GM12873 (cell line): ENCODE data around the gene PGC.

ENCODE experiments used
- TF ChIP-seq, protein P1 (sequence below): IDR thresholded peaks from 2 replicates; pipeline ENCODE4 v1.5.1; 2012; ENCODE audit warnings: low read depth, mild to moderate bottlenecking, moderate library complexity, low read length, control low read depth; ENCODE audit not compliant: insufficient read depth; ENCODE audit errors: missing control alignments

PGC gene

DNA sequence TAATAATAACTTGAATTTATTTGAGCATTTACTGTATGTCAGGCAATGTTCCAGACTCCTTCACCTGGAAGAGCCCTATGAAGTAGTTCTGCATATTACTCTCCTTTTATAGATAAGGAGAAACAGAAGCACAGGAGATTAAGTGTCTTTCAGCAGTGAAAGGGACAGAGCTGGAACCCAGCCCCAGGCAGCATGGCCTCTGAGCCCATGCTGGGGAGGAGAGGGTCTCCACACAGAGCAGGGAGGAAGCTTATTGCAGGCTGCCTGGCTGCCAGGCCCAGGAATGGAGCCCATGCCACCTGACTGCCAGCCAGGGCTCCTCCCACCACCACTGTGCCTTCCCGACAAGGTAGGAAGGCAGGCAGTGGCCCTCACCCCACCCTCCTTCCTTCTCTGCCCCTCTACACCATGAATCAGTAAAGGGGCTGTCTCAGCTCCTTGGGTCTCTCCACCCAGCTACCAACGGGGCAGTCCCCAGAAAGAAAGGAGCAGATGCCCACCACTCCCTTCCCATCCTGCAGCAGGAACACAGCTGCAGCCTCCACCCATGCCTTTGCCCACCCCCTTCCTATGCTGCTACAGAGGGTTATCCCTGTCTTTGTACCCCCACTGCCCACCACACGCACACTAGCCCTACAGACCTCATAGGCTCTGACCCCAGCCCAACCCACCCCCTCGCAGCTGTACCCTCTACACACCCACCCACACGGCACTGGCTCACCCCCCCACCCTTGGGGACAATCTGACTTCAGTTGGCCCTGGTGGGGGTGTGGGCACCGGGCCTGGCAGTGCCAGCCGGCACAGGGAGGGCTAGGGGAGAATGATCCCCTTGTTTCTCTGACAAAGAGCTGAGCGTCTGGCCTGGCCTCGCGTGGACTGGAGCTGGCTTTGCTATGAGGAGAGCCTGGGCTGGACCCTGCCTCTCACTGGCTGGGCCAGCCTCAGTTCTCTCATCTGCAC is 53.6 kb downstream of the PGC start:
- TF ChIP-seq, protein P1, sequence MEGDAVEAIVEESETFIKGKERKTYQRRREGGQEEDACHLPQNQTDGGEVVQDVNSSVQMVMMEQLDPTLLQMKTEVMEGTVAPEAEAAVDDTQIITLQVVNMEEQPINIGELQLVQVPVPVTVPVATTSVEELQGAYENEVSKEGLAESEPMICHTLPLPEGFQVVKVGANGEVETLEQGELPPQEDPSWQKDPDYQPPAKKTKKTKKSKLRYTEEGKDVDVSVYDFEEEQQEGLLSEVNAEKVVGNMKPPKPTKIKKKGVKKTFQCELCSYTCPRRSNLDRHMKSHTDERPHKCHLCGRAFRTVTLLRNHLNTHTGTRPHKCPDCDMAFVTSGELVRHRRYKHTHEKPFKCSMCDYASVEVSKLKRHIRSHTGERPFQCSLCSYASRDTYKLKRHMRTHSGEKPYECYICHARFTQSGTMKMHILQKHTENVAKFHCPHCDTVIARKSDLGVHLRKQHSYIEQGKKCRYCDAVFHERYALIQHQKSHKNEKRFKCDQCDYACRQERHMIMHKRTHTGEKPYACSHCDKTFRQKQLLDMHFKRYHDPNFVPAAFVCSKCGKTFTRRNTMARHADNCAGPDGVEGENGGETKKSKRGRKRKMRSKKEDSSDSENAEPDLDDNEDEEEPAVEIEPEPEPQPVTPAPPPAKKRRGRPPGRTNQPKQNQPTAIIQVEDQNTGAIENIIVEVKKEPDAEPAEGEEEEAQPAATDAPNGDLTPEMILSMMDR: no peak

DNA sequence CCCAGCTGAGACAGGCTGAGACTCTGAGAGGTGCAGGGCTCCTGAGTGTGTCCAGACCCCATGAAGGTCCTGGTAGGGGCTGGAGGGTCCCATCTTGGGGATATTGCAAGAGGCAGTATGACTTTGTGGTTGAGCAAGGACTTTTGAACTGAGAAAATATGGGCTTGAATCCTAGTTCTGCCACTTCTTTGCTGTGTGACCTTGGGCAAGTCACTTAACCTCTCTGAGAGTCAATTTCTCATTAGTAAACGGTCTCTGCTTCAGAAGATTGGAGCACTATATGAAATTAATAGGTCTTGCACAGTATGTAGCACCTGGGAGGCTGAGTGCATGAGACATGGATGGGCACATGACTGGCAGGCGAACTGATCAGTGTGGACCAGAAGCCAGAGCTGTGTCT is 54.5 kb downstream of the PGC start:
- TF ChIP-seq, protein P1: no peak

DNA sequence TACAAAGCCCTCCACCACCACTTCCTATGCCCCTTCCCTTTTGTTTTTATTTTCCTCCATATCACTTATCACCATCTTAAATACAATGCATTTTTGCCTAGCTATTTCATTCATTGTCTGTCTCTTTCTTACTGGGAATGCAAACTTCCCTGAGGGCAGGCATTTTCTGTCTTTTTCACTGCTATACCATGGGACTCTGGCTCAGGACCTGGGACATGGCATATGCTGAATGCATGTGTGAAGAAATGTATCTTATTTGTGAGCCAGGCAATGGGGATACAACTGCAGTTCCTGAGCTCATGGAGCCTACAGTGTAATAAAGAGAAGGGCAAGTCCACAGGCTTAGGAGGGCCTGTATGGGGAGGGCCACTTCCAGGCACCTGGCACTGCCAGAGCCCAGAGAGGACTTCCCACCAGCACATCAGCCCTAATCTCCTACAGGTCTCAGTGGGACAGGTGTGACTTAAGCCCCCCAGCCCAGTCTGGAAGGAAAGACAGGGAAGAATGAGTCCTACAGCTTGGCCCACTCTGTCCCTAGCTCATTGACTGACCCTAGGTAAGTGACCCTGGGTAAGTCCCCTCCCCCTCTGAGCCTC is 55.0 kb downstream of the PGC start:
- TF ChIP-seq, protein P1: no peak

DNA sequence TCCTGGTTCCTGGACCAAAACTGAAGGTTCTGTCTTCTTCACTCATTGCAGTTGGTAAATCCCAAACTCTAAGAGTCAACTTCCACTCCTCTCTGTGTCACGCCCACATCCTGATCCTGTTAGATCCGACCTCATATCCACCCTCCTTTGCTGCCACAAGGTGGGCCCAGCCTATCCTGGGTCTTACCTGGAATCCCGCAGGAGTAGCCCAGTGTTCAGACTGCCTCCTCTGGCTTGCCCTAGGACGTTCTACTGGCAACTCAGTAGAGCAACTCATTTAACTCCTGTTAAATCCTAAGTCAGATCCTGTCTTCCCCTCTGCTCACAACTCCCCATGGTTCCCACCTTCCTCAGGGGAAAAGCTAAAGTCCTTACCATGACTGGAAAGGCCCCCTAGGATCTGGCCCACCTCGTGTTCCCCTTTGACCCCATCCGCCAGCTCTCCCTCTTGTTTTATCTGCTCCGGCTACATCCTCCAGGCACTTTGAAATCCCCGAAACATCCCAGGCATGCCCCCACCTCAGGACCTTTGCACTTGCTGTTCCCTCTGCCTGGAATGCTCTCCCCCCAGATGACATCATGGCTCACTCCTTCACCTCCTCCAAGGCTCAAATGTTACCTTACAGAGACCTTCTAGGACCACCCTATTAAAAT is 55.6 kb downstream of the PGC start:
- TF ChIP-seq, protein P1: no peak

DNA sequence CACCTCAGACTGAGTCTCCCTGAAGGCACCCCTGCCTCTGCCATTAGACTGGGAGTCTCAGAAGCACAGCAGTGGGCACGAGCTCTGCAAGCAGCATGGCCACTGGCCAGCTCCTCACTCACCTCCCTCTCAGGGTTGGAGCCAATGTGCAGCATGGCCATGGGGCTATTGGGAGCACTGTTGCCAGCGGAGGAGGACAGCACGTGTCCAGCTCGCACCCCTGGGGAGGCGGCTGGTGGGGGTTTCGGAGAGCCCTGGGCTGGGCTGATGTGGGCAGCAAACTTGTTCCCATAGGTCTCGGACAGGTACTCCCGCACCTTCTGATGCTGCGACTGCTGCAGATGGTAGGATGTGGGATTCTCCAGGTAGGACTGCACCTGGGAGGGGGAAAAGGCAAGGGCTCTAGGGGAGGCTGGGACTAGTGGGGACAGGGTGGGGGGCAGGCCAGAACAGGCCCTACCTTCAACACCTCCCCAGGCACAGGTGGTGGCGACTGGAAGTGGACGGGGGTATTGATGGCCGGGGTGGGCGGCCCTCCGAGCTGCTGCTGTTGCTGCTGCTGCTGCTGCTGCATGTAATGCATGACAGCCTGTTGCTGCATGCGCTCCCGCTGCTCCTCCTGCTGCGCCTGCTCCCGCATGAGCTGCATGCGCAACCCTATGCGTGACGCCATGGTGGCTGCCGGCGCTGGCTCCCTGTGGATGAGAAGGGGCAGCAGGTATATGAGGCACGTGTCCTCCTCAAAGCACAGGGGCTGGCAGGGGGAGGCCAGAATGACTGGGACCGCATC is 56.5 kb downstream of the PGC start:
- TF ChIP-seq, protein P1: no peak

DNA sequence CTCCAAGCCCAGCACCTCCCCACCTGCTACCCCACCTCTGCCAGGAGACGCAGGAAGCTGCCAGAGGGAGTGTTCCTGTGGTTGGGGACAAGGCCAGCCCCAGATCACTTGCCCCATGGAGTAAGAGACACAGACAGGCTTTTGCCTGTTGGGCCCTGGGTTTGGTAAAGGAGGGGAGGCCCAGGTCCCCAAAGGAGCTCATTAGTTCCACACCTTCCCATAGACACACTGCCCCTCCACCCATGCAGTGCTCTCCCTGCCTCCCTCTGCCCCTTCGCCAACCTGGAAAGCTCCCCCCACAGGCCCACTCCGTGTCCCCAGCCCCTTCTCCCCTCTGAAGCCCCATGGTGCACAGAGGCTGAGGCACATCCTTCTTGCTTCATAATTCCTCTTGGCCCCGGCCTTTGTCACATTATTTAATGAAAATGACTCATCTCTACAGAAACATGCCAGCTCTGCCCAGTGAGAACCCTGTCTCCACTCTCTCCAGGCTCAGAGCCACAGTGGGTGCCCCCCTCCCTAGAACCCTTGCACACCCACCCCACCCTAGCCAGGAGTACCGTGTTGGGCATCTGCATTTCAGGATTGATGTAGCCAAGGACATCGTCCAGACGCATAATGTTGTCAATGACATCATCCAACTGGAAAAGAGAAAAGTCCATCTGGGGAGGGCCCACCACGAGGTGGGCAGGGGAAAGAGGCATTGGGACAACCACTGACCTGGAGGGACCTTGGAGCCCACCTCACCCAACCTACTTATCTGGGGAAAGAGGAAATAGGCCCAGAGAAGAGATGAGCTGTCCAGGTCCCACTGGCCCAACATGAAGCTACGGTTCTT is 57.8 kb downstream of the PGC start:
- TF ChIP-seq, protein P1: no peak
